ENCODE data around the gene LATS2. TPM values are rescaled to one million over a fixed set of nuclear protein-coding genes. Genes with fewer than 3 reads are reported as not detected.
A peak's percentile ranks its signal among the peaks of the same experiment; 100 is the strongest.

Gene LATS2
- total RNA-seq, 4 donors from 2014 or later = 13.2 to 27.6 (median 21.1) TPM

- no peak overlapping the region for H3K4me3 ChIP-seq (ENCODE audit: low read depth, poor library complexity, severe bottlenecking)
- intact Hi-C loops (cut with DNase I; ENCODE audit: low total_unique reads) = no loop called here
- 85 to 88% methylated on average over 4 of the region's 4 CpGs for WGBS, 2 donors
- TF ChIP-seq POLR2A (IDR thresholded peaks at IDR 0.05) (no peak), CTCF (IDR thresholded peaks at IDR 0.05) (no peak)
- peak in 1 of 2 donors; percentile 23 for DNase-seq (ENCODE audit: low spot score in 2 of 2)
Measured at GRCh38 chr13:21016487-21016886, 44.9 kb downstream of the LATS2 start.

- no peak for TF ChIP-seq CTCF (IDR thresholded peaks at IDR 0.05)
- TF ChIP-seq POLR2A (IDR thresholded peaks at IDR 0.05) = no peak
- peak in 1 of 2 donors; percentile 8 for DNase-seq (ENCODE audit: low spot score in 2 of 2)
- intact Hi-C loops (cut with DNase I; ENCODE audit: low total_unique reads) = no loop called here
- H3K4me3 ChIP-seq (ENCODE audit: low read depth, poor library complexity, severe bottlenecking) = no peak overlapping the region
- WGBS, 2 donors = 80 to 89% methylated on average over 1 of the region's 1 CpG
Measured at GRCh38 chr13:21015284-21015683, 46.1 kb downstream of the LATS2 start.

GRCh38 chr13:21014502-21015170 lies 46.8 kb downstream of the LATS2 start:
- no peak for TF ChIP-seq POLR2A (IDR thresholded peaks at IDR 0.05)
- TF ChIP-seq CTCF (IDR thresholded peaks at IDR 0.05) = no peak
- 51 to 67% methylated on average over 8 of the region's 8 CpGs for WGBS, 2 donors
- H3K4me3 ChIP-seq (ENCODE audit: low read depth, poor library complexity, severe bottlenecking) = no peak overlapping the region
- DNase-seq (ENCODE audit: low spot score in 2 of 2) = peak in 1 of 2 donors; percentile 82
- intact Hi-C loops (cut with DNase I; ENCODE audit: low total_unique reads) = no loop called here

- peak in 1 of 2 donors; percentile 60 for DNase-seq (ENCODE audit: low spot score in 2 of 2)
- no peak overlapping the region for H3K4me3 ChIP-seq (ENCODE audit: low read depth, poor library complexity, severe bottlenecking)
- no peak for TF ChIP-seq POLR2A (IDR thresholded peaks at IDR 0.05)
- TF ChIP-seq CTCF (IDR thresholded peaks at IDR 0.05) = no peak
- 88 to 90% methylated on average over 6 of the region's 6 CpGs for WGBS, 2 donors
- intact Hi-C loops (cut with DNase I; ENCODE audit: low total_unique reads) = no loop called here
Measured at GRCh38 chr13:21014139-21014501, 47.3 kb downstream of the LATS2 start.

- H3K4me3 ChIP-seq (ENCODE audit: low read depth, poor library complexity, severe bottlenecking) = no peak overlapping the region
- intact Hi-C loops (cut with DNase I; ENCODE audit: low total_unique reads) = no loop called here
- WGBS, 2 donors = 94 to 95% methylated on average over 4 of the region's 4 CpGs
- peak in 1 of 2 donors; percentile 54 for DNase-seq (ENCODE audit: low spot score in 2 of 2)
- TF ChIP-seq POLR2A (IDR thresholded peaks at IDR 0.05) = no peak
- no peak for TF ChIP-seq CTCF (IDR thresholded peaks at IDR 0.05)
Measured at GRCh38 chr13:21013682-21014038, 47.7 kb downstream of the LATS2 start.
